Thyroid gland (tissue), 4 donors: ENCODE measurements around the gene TMEM271.

Experiments used
- POLR2A ChIP-seq, 2 donors: fragments of 450-650 bp; IDR thresholded peaks; one replicate each; pipeline ENCODE4 v1.6.1; 2017; ENCODE audit warnings: antibody characterized with exemption in 2 of 2, mild to moderate bottlenecking in 2 of 2, moderate library complexity in 1 of 2
- TF ChIP-seq, protein P1 (sequence below), 6 experiments: fragments of 200-600 bp in 3 of 6; fragments of 450-650 bp in 3 of 6; sonication (generic) in 3 of 6; IDR thresholded peaks; one replicate each; pipeline ENCODE4 v1.5.1; 2016 to 2019; ENCODE audit warnings: antibody characterized with exemption in 6 of 6, mild to moderate bottlenecking in 2 of 6, inconsistent platforms in 1 of 6, moderate library complexity in 1 of 6

DNA sequence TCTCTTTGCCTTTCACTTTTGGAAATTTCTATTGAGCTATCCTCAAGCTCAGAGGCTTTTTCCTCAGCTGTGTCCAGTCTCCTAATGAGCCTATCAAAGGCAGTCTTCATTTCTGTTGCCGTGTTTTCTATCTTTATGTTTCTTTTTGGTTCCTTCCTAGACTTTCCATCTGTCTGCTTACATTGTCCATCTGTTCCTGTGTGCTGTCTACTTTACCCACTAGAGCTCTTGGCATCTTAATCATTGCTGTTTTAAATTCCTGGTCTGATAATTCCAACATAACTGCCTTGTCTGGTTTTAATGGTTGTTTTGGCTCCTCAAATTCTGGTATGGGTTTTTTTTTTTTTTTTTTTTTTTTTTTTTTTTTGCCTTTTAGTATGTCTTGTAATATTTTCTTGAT lies 40.0 kb upstream of the TMEM271 start:
- TF ChIP-seq, protein P1, sequence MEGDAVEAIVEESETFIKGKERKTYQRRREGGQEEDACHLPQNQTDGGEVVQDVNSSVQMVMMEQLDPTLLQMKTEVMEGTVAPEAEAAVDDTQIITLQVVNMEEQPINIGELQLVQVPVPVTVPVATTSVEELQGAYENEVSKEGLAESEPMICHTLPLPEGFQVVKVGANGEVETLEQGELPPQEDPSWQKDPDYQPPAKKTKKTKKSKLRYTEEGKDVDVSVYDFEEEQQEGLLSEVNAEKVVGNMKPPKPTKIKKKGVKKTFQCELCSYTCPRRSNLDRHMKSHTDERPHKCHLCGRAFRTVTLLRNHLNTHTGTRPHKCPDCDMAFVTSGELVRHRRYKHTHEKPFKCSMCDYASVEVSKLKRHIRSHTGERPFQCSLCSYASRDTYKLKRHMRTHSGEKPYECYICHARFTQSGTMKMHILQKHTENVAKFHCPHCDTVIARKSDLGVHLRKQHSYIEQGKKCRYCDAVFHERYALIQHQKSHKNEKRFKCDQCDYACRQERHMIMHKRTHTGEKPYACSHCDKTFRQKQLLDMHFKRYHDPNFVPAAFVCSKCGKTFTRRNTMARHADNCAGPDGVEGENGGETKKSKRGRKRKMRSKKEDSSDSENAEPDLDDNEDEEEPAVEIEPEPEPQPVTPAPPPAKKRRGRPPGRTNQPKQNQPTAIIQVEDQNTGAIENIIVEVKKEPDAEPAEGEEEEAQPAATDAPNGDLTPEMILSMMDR (IDR thresholded peaks at IDR 0.05) = no peak
- TF ChIP-seq POLR2A (IDR thresholded peaks at IDR 0.05) = no peak
